ENCODE results near the gene HEATR5B.

DNA sequence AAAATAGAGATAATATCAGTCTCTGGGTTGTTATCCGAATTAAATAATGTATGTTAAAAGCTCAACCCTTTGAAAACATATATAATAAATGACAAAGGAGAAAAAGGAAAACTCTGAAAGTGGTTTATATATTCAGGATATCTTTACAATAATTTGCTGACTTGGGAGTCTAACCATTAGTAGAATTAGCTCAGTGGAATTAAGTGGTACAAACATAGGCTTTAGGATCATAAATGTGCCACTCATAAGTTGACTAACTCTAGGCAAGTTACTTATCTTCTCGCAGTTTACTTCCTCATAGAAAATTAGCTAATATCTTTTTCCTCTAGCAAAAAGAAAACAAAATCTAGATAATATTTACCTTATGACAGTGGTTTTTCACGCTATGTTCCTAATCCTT, 44.6 kb downstream of the HEATR5B start:
- TF ChIP-seq CTCF (IDR thresholded peaks at IDR 0.05) (no peak), POLR2A (IDR thresholded peaks at IDR 0.05) (no peak)
